ENCODE data around the gene APLN. TPM values are rescaled to one million over a fixed set of nuclear protein-coding genes. Genes with fewer than 3 reads are reported as not detected.
A peak's percentile ranks its signal among the peaks of the same experiment; 100 is the strongest.

The APLN gene
- total and polyA plus RNA-seq, 3 donors from 2014 or later: 2.8 to 3.2 (median 3.1) TPM

DNA sequence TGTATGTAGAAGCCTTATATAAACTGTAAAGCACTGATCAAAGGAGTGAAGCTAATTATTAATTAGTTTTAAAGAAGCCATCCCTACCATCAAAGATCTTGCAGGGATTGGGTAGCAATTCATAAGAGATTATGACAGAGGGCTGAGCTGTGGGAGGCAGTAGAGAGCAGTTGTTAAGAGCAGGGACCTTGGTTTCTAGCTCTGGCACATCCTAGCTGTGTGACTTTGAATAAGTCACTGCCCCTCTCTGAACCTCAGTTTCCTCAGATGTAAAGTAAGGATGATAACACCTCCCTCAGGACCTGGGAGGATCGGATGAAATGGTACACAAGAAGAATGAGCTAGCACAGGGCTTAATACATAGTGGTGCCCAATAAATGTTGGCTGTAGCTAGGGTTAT is 45.4 kb downstream of the APLN start:
- TF ChIP-seq, protein P1, sequence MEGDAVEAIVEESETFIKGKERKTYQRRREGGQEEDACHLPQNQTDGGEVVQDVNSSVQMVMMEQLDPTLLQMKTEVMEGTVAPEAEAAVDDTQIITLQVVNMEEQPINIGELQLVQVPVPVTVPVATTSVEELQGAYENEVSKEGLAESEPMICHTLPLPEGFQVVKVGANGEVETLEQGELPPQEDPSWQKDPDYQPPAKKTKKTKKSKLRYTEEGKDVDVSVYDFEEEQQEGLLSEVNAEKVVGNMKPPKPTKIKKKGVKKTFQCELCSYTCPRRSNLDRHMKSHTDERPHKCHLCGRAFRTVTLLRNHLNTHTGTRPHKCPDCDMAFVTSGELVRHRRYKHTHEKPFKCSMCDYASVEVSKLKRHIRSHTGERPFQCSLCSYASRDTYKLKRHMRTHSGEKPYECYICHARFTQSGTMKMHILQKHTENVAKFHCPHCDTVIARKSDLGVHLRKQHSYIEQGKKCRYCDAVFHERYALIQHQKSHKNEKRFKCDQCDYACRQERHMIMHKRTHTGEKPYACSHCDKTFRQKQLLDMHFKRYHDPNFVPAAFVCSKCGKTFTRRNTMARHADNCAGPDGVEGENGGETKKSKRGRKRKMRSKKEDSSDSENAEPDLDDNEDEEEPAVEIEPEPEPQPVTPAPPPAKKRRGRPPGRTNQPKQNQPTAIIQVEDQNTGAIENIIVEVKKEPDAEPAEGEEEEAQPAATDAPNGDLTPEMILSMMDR (IDR thresholded peaks at IDR 0.05): no peak
- no peak for TF ChIP-seq POLR2A (IDR thresholded peaks at IDR 0.05)
- WGBS, 2 donors: 80 to 86% methylated on average over 1 of the region's 1 CpG

DNA sequence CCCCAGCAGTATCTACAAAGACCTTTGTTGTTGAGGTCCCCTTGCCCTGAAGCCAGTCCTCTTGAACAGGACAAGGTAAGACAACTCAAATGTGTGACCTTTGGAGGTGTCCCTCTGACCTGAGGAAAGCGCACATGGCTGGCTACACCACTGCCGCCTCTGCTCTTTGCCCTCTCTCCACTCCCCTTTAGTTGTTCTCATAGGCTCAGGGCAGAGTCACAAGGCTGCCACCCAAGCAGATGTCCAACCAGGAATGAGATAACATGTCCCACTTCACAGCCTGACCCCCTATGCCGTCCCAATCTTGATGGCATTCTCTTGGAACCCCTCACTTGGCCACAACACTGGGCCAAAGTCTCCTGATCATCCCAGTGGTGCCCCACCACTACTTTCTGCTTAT is 46.3 kb downstream of the APLN start:
- TF ChIP-seq, protein P1 (IDR thresholded peaks at IDR 0.05): no peak
- no peak for TF ChIP-seq POLR2A (IDR thresholded peaks at IDR 0.05)
- Histone ChIP-seq H3K9me3 (no peaks in the 10 kb centered on the region), H3K36me3 (ENCODE audit: low read depth, missing control alignments) (no peaks in the 10 kb centered on the region), H3K27me3 (no peaks in the 10 kb centered on the region), H3K4me1 (no peaks in the 10 kb centered on the region), H3K27ac (no peak overlapping the region), H3K4me3 (no peak overlapping the region)
- intact Hi-C loops (cut with DNase I; ENCODE audit: low total_unique reads): no loop called here
- 85 to 100% methylated on average over 2 to 3 of the region's 3 CpGs for WGBS, 2 donors
- DNase-seq: no peak

More for the DNA sequence above, 45.4 kb downstream of the APLN start:
- Histone ChIP-seq H3K27me3 (no peaks in the 10 kb centered on the region), H3K4me3 (no peak overlapping the region), H3K27ac (no peak overlapping the region), H3K4me1 (no peaks in the 10 kb centered on the region), H3K9me3 (no peaks in the 10 kb centered on the region), H3K36me3 (ENCODE audit: low read depth, missing control alignments) (no peaks in the 10 kb centered on the region)
- intact Hi-C loops (cut with DNase I; ENCODE audit: low total_unique reads): no loop called here
- DNase-seq: no peak

DNA sequence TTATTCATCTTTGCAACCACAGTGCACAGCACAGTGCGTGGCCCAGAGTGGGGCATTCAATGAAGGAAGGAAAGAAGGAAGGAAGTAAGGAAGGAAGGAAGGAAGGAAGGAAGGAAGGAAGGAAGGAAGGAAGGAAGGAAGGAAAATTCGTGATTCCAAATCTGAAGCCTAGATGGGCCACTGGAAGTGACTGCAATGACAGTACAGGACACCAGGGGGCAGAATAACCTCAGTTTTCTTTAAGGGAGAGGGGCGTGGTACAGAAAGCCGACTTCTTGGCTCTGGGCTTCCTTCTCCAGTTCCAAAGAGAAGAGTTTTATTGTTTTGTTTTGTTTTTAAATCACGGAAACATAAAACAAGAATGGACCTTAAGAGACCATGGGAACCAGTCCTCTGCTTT is 47.8 kb downstream of the APLN start:
- no peaks in the 10 kb centered on the region for H3K4me1 ChIP-seq
- no peak overlapping the region for H3K4me3 ChIP-seq
- no peaks in the 10 kb centered on the region for H3K36me3 ChIP-seq (ENCODE audit: low read depth, missing control alignments)
- H3K27ac ChIP-seq: no peak overlapping the region
- WGBS, 2 donors: 15 to 31% methylated on average over 5 of the region's 5 CpGs
- H3K27me3 ChIP-seq: no peaks in the 10 kb centered on the region
- intact Hi-C loops (cut with DNase I; ENCODE audit: low total_unique reads): no loop called here
- no peak for TF ChIP-seq POLR2A (IDR thresholded peaks at IDR 0.05)
- TF ChIP-seq, protein P1 (IDR thresholded peaks at IDR 0.05): peak; percentile 57 to 63 (median 62)
- no peaks in the 10 kb centered on the region for H3K9me3 ChIP-seq
- peak; percentile 74 for DNase-seq

DNA sequence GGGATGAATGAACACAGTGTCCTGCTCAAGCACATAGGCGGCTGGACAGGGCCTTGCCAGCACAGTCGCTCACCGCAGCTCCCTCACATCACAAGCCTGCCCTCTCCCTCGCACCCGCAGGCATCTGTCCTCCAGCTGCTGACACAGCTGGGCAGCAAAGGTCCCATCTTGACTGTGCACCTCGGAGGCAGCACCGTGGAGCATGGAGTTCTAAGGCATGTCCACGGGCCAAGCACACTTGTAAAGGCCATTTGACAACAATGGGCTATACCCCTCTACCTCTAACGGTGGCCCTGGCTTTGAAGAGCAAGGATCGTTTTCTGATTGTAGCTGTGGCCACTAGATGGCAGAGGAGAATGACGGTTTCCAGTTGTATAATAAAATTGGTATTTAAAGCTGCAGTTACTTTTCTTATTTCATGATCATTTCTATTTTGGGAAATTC is 53.8 kb downstream of the APLN start:
- TF ChIP-seq, protein P1 (IDR thresholded peaks at IDR 0.05): peak in 2 of 3 experiments; percentile 39 to 61
- no peak for TF ChIP-seq POLR2A (IDR thresholded peaks at IDR 0.05)
- Histone ChIP-seq H3K9me3 (no peaks in the 10 kb centered on the region), H3K27ac (peak overlapping the region in 1 of 2 donors; percentile 26), H3K4me3 (no peak overlapping the region), H3K27me3 (no peaks in the 10 kb centered on the region), H3K36me3 (ENCODE audit: low read depth, missing control alignments) (no peaks in the 10 kb centered on the region), H3K4me1 (no peaks in the 10 kb centered on the region)
- 27 to 50% methylated on average over 6 to 11 of the region's 11 CpGs for WGBS, 2 donors
- intact Hi-C loops (cut with DNase I; ENCODE audit: low total_unique reads): no loop called here
- DNase-seq: peak; percentile 50

DNA sequence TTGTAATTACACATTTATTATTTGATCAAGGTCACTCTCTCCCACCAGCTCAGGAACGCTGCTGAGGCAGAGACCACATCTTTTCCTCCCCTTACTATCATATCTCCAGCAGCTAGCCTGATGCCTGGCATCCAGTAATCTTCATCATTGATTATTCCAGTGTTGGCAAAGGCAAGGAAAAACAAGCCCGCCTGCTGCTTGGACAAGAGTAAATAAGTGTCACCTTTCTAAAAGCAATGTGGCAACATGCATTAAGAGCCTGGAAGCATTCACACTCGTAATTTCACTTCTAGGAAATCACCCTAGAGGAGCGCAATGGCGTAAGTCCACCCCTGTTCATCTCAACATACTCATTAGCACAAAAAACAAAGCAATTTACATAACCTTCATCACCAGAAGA is 54.8 kb downstream of the APLN start:
- Histone ChIP-seq H3K36me3 (ENCODE audit: low read depth, missing control alignments) (no peaks in the 10 kb centered on the region), H3K27ac (no peak overlapping the region), H3K9me3 (no peaks in the 10 kb centered on the region), H3K4me1 (no peaks in the 10 kb centered on the region), H3K4me3 (no peak overlapping the region), H3K27me3 (no peaks in the 10 kb centered on the region)
- DNase-seq: no peak
- TF ChIP-seq POLR2A (IDR thresholded peaks at IDR 0.05): no peak
- TF ChIP-seq, protein P1 (IDR thresholded peaks at IDR 0.05): no peak
- 72 to 81% methylated on average over 5 of the region's 5 CpGs for WGBS, 2 donors
- intact Hi-C loops (cut with DNase I; ENCODE audit: low total_unique reads): no loop called here

Data from testis (tissue), 3 donors.